ENCODE results near the gene ZNF576. TPM values are rescaled to one million over a fixed set of nuclear protein-coding genes. Genes with fewer than 3 reads are reported as not detected.
A peak's percentile ranks its signal among the peaks of the same experiment; 100 is the strongest.

The ZNF576 gene
- total and polyA plus RNA-seq, 9 of the 15 experiments (the other 6 are each of a cell fraction or from before 2014, with no cell fraction given) = 6.8 to 18.2 (median 12.2) TPM

GRCh38 chr19:43649514-43649913, 53.1 kb downstream of the ZNF576 start:
- peak; percentile 48; the same call in 1 of the 2 replicates for TF ChIP-seq ZNF512 (tag; IDR thresholded peaks at IDR 0.05)
- TF ChIP-seq, protein P1, sequence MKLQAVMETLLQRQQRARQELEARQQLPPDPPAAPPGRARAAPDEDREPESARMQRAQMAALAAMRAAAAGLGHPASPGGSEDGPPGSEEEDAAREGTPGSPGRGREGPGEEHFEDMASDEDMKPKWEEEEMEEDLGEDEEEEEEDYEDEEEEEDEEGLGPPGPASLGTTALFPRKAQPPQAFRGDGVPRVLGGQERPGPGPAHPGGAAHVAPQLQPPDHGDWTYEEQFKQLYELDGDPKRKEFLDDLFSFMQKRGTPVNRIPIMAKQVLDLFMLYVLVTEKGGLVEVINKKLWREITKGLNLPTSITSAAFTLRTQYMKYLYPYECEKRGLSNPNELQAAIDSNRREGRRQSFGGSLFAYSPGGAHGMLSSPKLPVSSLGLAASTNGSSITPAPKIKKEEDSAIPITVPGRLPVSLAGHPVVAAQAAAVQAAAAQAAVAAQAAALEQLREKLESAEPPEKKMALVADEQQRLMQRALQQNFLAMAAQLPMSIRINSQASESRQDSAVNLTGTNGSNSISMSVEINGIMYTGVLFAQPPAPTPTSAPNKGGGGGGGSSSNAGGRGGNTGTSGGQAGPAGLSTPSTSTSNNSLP (IDR thresholded peaks at IDR 0.05; ENCODE audit: borderline replicate concordance, low read depth, low read length) = no peak
- TF ChIP-seq YY1 (IDR thresholded peaks at IDR 0.05; ENCODE audit: borderline replicate concordance in 1 of 3, control insufficient read depth in 1 of 3, extremely low read depth in 1 of 3, insufficient read depth in 3 of 3, insufficient read length in 1 of 3, insufficient replicate concordance in 2 of 3, low read depth in 1 of 3, low read length in 2 of 3) = no peak
- ATAC-seq (no peak), FAIRE-seq (no peak), DNase-seq (ENCODE audit: extremely low read depth in 1 of 4, low spot score in 3 of 4) (no peak)
- no peak overlapping the region for H3K4me3 ChIP-seq
- ChIA-PET CTCF (ENCODE audit: low intra/inter-chr PET ratio) (no interaction called here), POLR2A (interaction anchor here (0.7 to 0.8 kb wide), 3 partner anchors 10 to 103 kb away, joined by 3 to 4 read pairs (median 3); no protein-coding TSS in a partner anchor)
- intact Hi-C loops (cut with micrococcal nuclease) = no loop called here
- H3K9me1 ChIP-seq (ENCODE audit: control insufficient read depth, insufficient read depth, low read length) = no peaks in the 10 kb centered on the region
- no peaks in the 10 kb centered on the region for H3K27me3 ChIP-seq (ENCODE audit: control insufficient read depth in 2 of 2, insufficient read depth in 2 of 2, low read length in 2 of 2)
- in situ Hi-C loops (cut with MboI) = no loop called here
- BruUV-seq (replicated peaks) = no TSS peak
- no peak overlapping the region for H3K9ac ChIP-seq (ENCODE audit: insufficient read depth in 1 of 2, low read depth in 2 of 2, low read length in 2 of 2)
- 86% methylated on average over 2 of the region's 2 CpGs for WGBS (ENCODE audit: insufficient coverage, low coverage, missing lambda C conversion rate)
- no peaks in the 10 kb centered on the region; the same call in 1 of the 2 replicates for H3K9me3 ChIP-seq (replicated peaks; ENCODE audit: control insufficient read depth, insufficient read depth, low read depth, low read length)
- no peaks in the 10 kb centered on the region for H4K20me1 ChIP-seq (replicated peaks; ENCODE audit: control insufficient read depth, insufficient read depth, low read length)
- H3K4me2 ChIP-seq (ENCODE audit: insufficient read depth, low read length) = no peak overlapping the region
- H3K36me3 ChIP-seq (ENCODE audit: control insufficient read depth, insufficient read depth, low read length) = peaks cover 15% of the 10 kb centered on the region; the same call in 2 of the 3 replicates
- H3K27ac ChIP-seq (ENCODE audit: extremely low read depth, low read depth, low read length) = no peak overlapping the region
- no peak overlapping the region for H2AFZ ChIP-seq (ENCODE audit: low read depth, low read length)
- no peaks in the 10 kb centered on the region for H3K79me2 ChIP-seq (ENCODE audit: control insufficient read depth, insufficient read depth, low read length)
- H3K4me1 ChIP-seq (replicated peaks in 1 of 2; ENCODE audit: control insufficient read depth in 2 of 2, insufficient read depth in 2 of 2, low read length in 2 of 2) = peaks cover 0 to 3% of the 10 kb centered on the region in 2 experiments; a peak in 1 of 5 replicates
